GM12874 (cell line): Measurements from ENCODE around the gene EXOC1L.

ENCODE experiments used
- CTCF ChIP-seq: IDR thresholded peaks from 2 replicates; pipeline ENCODE4 v1.5.1; 2011; ENCODE audit warnings: low read depth, mild to moderate bottlenecking, control low read depth, low read length, moderate library complexity; ENCODE audit not compliant: insufficient read depth

The EXOC1L gene, protein sequence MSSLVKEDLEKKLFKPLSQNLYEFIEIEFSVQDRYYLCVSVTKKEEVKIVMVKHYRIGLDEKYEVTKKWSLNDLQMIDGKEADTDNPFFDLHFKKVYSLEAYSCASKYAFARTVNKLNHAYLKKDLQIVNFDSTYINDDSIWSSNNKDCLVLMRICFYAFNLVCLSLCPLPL

GRCh38 chr4:55819634-55820033, at the start of gene EXOC1L:
Gene EXOC1L (plus strand): TSS chr4:55819790. CDS start chr4:55820027, 237 bp downstream.
- no peak for TF ChIP-seq CTCF

DNA sequence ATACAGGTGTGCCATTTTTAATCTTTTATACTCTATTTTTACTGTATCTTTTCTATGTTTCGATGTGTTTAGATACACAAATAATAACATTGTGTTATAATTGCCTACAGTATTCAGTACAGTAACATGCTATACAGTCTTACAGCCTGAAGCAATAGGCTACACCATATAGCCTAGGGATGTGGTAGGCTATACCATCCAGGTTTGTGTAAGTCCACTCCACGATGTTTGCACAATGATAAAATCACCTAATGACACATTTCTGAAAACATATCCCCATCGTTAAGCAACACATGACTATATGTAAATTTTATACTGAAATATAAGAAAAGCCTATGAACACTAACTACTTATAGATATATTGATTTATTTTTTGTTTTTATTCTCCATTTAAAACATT, 48.9 kb upstream of the EXOC1L start:
- TF ChIP-seq CTCF = no peak

DNA sequence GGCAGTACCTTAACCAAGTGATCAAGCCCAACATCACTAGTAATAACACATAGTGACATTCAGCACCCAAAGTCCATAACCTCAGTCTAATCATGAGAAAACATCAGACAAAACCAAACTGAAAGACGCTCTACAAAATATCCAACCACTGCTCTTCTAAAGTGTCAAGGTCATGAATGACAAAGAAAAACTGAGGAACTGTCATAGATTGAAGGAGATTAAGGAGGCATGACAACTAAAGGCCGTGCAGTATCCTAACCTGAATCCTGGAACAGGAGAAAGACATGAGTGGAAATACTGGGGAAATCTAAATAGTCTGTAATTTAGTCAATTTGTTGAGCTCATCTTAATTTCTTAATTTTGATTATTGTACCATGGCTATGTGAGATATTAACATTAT, 38.2 kb upstream of the EXOC1L start:
- no peak for TF ChIP-seq CTCF

DNA sequence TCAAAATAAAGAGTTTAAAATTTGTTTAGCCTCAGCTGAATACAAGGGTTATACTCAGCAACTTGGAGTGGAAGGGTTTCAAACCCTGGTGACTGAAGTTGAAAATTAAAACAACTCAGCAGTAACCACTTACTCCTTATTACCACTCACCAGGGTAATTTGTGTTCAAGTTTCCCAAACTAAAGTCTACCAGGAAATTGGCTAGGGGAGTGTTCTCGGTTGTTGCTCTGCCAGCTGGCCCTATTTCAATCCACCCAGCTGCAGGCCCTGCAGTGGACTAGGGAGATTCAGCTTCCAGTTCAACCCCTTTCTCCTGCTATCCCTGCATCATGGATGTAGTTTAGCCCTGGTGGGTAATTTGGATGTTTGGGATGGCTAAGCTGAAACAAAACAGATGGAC, 37.8 kb upstream of the EXOC1L start:
- no peak for TF ChIP-seq CTCF

DNA sequence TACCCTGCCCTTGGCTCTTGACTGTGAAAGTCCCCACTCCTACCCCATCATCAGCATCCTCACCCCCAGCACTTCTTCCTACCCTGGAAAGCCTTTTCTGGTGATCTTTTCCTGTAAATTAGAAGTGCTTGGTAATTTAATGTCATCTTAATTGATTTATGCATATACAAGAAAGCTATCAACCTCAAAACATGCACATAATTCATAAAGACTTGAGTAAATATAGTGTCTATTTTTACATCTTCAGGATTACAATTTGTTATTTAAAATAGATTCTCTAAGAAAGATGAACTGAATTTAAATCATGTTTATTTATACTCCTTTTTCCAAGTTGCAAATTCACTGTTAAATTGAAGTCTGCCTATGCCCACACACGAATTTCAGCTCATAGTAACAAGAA, 36.0 kb upstream of the EXOC1L start:
- no peak for TF ChIP-seq CTCF

DNA sequence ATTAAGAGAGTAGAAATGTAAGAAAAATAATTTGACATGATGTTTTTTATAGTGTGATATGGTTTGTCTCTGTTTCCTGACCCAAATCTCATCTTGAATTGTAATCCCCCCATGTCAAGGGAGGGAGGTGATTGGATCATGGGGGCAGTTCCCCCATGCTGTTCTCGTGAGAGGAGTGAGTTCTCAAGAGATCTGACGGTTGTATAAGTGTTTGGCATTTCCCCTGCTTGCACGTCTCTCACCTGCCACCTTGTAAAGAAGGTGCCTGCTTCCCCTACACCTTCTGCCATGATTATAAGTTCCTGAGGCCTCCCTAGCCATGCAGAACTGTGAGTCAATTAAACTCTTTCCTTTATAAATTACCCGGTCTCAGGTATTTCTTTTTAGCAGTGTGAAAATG, 34.8 kb upstream of the EXOC1L start:
- TF ChIP-seq CTCF = no peak

DNA sequence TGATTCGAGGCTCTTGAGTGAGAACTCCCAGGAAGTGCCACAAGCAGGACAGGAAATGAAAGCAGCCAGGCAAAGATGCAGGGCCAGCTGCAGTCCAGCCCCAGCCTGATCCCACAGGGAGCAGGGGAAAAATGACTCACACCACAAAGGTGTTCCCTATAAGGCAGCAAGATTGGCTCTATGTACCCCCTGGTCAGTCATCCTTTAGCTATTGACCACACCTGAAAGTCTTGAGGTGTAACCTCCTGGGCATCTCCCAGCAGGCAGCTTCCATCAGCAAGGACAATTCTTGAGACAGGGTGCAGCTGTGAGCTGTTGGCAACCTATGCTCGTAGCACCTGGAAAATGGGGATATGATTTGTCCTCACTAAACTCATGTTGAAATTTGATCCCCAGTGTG, 27.9 kb upstream of the EXOC1L start:
- no peak for TF ChIP-seq CTCF
